Keratinocyte (primary cell): Measurements from ENCODE around the gene TEDC2. TPM values are rescaled to one million over a fixed set of nuclear protein-coding genes. Genes with fewer than 3 reads are reported as not detected.

Experiments used
- DNase-seq: peaks from one replicate; pipeline ENCODE4 v3.0.0-alpha.2; 2011; ENCODE audit warnings: low read depth, missing footprints, low spot score
- FAIRE-seq: peaks from 2 replicates; lab custom pipeline; 2011; peaks lifted over from hg19 to GRCh38; lab: Jason Lieb, UNC
- H2AFZ ChIP-seq: 2 replicates; pipeline ENCODE4 v1.6.0; 2012; ENCODE audit warnings: low read length, control low read depth, inconsistent platforms; ENCODE audit not compliant: control insufficient read depth
- H3K27ac ChIP-seq: 2 replicates; pipeline ENCODE4 v1.5.1; 2011; ENCODE audit warnings: low read length; ENCODE audit not compliant: control insufficient read depth, insufficient read depth
- H3K27me3 ChIP-seq: 3 replicates; pipeline ENCODE4 v1.6.0; 2011; ENCODE audit warnings: low read length; ENCODE audit not compliant: control insufficient read depth, insufficient read depth; ENCODE audit errors: extremely low read depth
- H3K36me3 ChIP-seq, 2 experiments: 2 replicates in 1 of 2; 3 replicates in 1 of 2; pipeline ENCODE4 v1.5.1; 2011; ENCODE audit warnings: low read length in 2 of 2, mild to moderate bottlenecking in 1 of 2; ENCODE audit not compliant: control insufficient read depth in 2 of 2, insufficient read depth in 2 of 2; ENCODE audit errors: extremely low read depth in 1 of 2
- H3K4me1 ChIP-seq: 3 replicates; pipeline ENCODE4 v1.5.1; 2011; ENCODE audit warnings: low read length; ENCODE audit not compliant: control insufficient read depth, insufficient read depth; ENCODE audit errors: extremely low read depth
- H3K4me2 ChIP-seq: 3 replicates; pipeline ENCODE4 v1.6.0; 2011; ENCODE audit warnings: low read depth, low read length; ENCODE audit not compliant: control insufficient read depth, insufficient read depth; ENCODE audit errors: extremely low read depth
- H3K4me3 ChIP-seq, 3 experiments: fragments of 200-600 bp in 1 of 3; sonication (generic) in 1 of 3; 2 replicates in 2 of 3; 3 replicates in 1 of 3; pipeline ENCODE4 v1.5.1; 2011 to 2016; ENCODE audit warnings: low read length in 3 of 3, mild to moderate bottlenecking in 3 of 3, control low read depth in 2 of 3, inconsistent platforms in 1 of 3, low read depth in 1 of 3, mixed read lengths in 1 of 3, mixed run types in 1 of 3, moderate library complexity in 1 of 3; ENCODE audit not compliant: control insufficient read depth in 2 of 3, insufficient read depth in 2 of 3; ENCODE audit errors: extremely low read depth in 1 of 3
- H3K79me2 ChIP-seq: 2 replicates; pipeline ENCODE4 v1.6.0; 2012; ENCODE audit warnings: low read length; ENCODE audit not compliant: control insufficient read depth, insufficient read depth
- H3K9ac ChIP-seq: 3 replicates; pipeline ENCODE4 v1.6.0; 2011; ENCODE audit warnings: low read length; ENCODE audit not compliant: control insufficient read depth, insufficient read depth; ENCODE audit errors: extremely low read depth
- H3K9me1 ChIP-seq: 3 replicates; pipeline ENCODE4 v1.6.0; 2011; ENCODE audit warnings: low read length; ENCODE audit not compliant: control insufficient read depth, insufficient read depth; ENCODE audit errors: extremely low read depth
- H3K9me3 ChIP-seq: 2 replicates; pipeline ENCODE4 v1.5.1; 2012; ENCODE audit warnings: low read depth, low read length; ENCODE audit not compliant: control insufficient read depth
- H4K20me1 ChIP-seq: 3 replicates; pipeline ENCODE4 v1.6.0; 2011; ENCODE audit warnings: low read length; ENCODE audit not compliant: control insufficient read depth, insufficient read depth; ENCODE audit errors: extremely low read depth
- EZH2 ChIP-seq: IDR thresholded peaks from one replicate; pipeline ENCODE4 v1.6.1; 2012; ENCODE audit warnings: inconsistent platforms, mild to moderate bottlenecking, low read length, moderate library complexity
- dilution Hi-C: fragments of 300-500 bp; cut with MboI; formaldehyde crosslinking; loops from one replicate; pipeline ENCODE4 v1.7.0; 2020; ENCODE audit warnings: low sequenced_read_pairs; ENCODE audit not compliant: extremely low pct_ligation_motif_present
- polyA plus RNA-seq, 5 experiments: library from polyadenylated mRNA; depleted of rRNA in 3 of 5; stranded (reverse) in 3 of 5; stranded (forward) in 1 of 5; unstranded in 1 of 5; fragments of >200 nt; gene quantifications; 1 replicate in 1 of 5; 2 replicates in 3 of 5; 3 replicates in 1 of 5; pipeline versions ENCODE4 v1.2.1 to v1.2.3, GENCODE V29; 2011 to 2012; ENCODE audit warnings: missing spikeins in 2 of 5, low read depth in 1 of 5, low replicate concordance in 1 of 5
- TF ChIP-seq, protein P1 (sequence below), 3 experiments: IDR thresholded peaks in 1 of 3; conservative IDR thresholded peaks in 1 of 3; optimal IDR thresholded peaks in 1 of 3; 2 replicates in 2 of 3; 3 replicates in 1 of 3; pipeline versions ENCODE3 to v1.5.1; 2011; ENCODE audit warnings: low read length in 3 of 3, mild to moderate bottlenecking in 3 of 3, moderate library complexity in 2 of 3, control low read depth in 1 of 3, inconsistent platforms in 1 of 3; ENCODE audit not compliant: insufficient read depth in 2 of 3; ENCODE audit errors: extremely low read depth in 1 of 3

Gene TEDC2
- polyA plus RNA-seq, 1 donor (not counting 4 experiments of a cell fraction or from before 2014, with no cell fraction given), result 2.7 TPM

DNA sequence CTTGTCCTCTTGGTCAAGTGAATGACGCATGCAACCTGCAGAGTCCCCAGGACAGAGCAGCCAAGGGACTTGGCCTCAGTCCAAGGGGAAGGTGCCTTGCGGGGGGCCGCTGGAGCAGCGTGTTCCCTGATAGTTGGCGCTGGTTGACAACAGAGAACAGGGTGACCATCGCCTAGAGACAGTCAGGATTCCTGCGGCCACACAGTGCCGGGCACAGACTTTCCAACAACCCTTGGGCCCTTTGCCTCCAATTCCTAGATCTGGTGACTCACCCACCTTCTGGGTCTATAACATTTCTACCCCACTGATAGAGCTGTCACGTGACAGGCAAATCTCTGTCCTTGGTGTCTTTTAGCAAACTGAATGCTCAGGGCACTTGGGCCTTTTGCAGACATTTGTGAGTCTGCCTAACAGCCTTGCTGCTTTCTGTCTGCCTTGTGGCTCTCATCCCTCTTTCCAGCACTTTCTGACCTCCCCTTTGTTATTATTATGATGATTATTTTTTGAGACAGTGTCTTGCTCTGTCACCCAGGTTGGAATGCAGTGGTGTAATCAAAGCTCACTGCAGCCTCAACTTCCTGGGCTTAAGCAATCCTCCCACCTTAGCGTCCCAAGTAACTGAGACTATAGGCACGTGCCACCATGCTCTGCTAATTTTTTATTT is 11.9 kb upstream of the TEDC2 start:
- DNase-seq (no peak), FAIRE-seq (no peak)

DNA sequence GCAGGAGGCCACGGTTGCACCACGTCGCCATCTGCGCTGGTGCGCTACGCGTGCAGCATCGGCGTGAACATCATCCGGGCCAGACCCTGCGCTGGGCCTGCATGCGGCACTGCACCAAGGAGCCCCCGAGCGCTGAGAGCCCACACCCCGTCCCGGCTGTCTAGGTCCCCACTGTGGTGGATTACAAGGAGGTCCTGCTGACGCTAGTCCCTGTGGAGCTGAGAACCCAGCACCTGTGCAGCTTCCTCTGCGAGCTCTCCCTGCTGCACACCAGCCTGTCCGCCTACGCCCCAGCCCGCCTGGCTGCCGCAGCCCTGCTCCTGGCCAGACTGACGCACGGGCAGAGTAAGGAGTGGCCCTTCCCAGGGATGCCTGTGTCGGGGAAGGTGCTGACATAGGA is 10.8 kb upstream of the TEDC2 start:
- no peak overlapping the region for H2AFZ ChIP-seq
- FAIRE-seq (no peak), DNase-seq (no peak)
- no peaks in the 10 kb centered on the region for H3K79me2 ChIP-seq
- no peak overlapping the region for H3K4me2 ChIP-seq
- peaks cover 23 to 43% of the 10 kb centered on the region in 2 experiments for H3K36me3 ChIP-seq
- no peak for TF ChIP-seq EZH2
- TF ChIP-seq, protein P1, sequence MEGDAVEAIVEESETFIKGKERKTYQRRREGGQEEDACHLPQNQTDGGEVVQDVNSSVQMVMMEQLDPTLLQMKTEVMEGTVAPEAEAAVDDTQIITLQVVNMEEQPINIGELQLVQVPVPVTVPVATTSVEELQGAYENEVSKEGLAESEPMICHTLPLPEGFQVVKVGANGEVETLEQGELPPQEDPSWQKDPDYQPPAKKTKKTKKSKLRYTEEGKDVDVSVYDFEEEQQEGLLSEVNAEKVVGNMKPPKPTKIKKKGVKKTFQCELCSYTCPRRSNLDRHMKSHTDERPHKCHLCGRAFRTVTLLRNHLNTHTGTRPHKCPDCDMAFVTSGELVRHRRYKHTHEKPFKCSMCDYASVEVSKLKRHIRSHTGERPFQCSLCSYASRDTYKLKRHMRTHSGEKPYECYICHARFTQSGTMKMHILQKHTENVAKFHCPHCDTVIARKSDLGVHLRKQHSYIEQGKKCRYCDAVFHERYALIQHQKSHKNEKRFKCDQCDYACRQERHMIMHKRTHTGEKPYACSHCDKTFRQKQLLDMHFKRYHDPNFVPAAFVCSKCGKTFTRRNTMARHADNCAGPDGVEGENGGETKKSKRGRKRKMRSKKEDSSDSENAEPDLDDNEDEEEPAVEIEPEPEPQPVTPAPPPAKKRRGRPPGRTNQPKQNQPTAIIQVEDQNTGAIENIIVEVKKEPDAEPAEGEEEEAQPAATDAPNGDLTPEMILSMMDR (optimal IDR thresholded peaks at IDR 0.05 in 1 of 3, IDR thresholded peaks at IDR 0.05 in 1 of 3, conservative IDR thresholded peaks at IDR 0.05 in 1 of 3; ENCODE audit: extremely low read depth in 1 of 3, insufficient read depth in 2 of 3, low read length in 3 of 3), result no peak
- no peaks in the 10 kb centered on the region for H3K4me1 ChIP-seq
- H4K20me1 ChIP-seq, result peaks cover 4% of the 10 kb centered on the region
- no peaks in the 10 kb centered on the region for H3K27me3 ChIP-seq
- H3K27ac ChIP-seq, result no peak overlapping the region
- no peak overlapping the region for H3K4me3 ChIP-seq
- no peaks in the 10 kb centered on the region for H3K9me1 ChIP-seq
- H3K9me3 ChIP-seq, result no peaks in the 10 kb centered on the region
- dilution Hi-C loops, result no loop called here
- H3K9ac ChIP-seq, result no peak overlapping the region

More for the DNA sequence above, 11.9 kb upstream of the TEDC2 start:
- H4K20me1 ChIP-seq, result peaks cover 4% of the 10 kb centered on the region
- H3K27ac ChIP-seq, result no peak overlapping the region
- no peak overlapping the region for H3K9ac ChIP-seq
- no peak for TF ChIP-seq EZH2
- no peaks in the 10 kb centered on the region for H3K9me3 ChIP-seq
- H3K9me1 ChIP-seq, result no peaks in the 10 kb centered on the region
- dilution Hi-C loops, result no loop called here
- H3K79me2 ChIP-seq, result no peaks in the 10 kb centered on the region
- no peaks in the 10 kb centered on the region for H3K4me1 ChIP-seq
- no peak overlapping the region for H3K4me2 ChIP-seq
- no peaks in the 10 kb centered on the region for H3K27me3 ChIP-seq
- peaks cover 24 to 43% of the 10 kb centered on the region in 2 experiments for H3K36me3 ChIP-seq
- H2AFZ ChIP-seq, result no peak overlapping the region
- no peak overlapping the region for H3K4me3 ChIP-seq
